KMS-11 (cell line): Measurements from ENCODE around the gene GUCA2B.

Experiments used
- H2AFZ ChIP-seq: fragments of 200-600 bp; sonication (generic); 2 replicates; pipeline ENCODE4 v1.6.1; 2016; ENCODE audit warnings: antibody characterized with exemption, mixed run types, low read depth
- H3K27ac ChIP-seq: fragments of 200-600 bp; sonication (generic); 2 replicates; pipeline ENCODE4 v1.6.1; 2016; ENCODE audit warnings: mild to moderate bottlenecking, mixed run types
- H3K27me3 ChIP-seq: fragments of 200-600 bp; sonication (generic); 2 replicates; pipeline ENCODE4 v1.6.1; 2017; ENCODE audit warnings: mild to moderate bottlenecking, low read depth, mixed run types, moderate library complexity; ENCODE audit not compliant: insufficient read depth
- H3K36me3 ChIP-seq: fragments of 200-600 bp; sonication (generic); 2 replicates; pipeline ENCODE4 v1.6.1; 2017; ENCODE audit warnings: mild to moderate bottlenecking, mixed run types; ENCODE audit not compliant: insufficient read depth
- H3K4me1 ChIP-seq: fragments of 200-600 bp; sonication (generic); 2 replicates; pipeline ENCODE4 v1.6.1; 2016; ENCODE audit warnings: mild to moderate bottlenecking, low read depth, mixed run types; ENCODE audit not compliant: poor library complexity, severe bottlenecking
- H3K4me2 ChIP-seq: fragments of 200-600 bp; sonication (generic); 2 replicates; pipeline ENCODE4 v1.7.0; 2016; ENCODE audit warnings: mild to moderate bottlenecking, mixed run types
- H3K4me3 ChIP-seq: fragments of 200-600 bp; sonication (generic); IDR thresholded peaks from 2 replicates; pipeline ENCODE4 v1.6.1; 2017; ENCODE audit warnings: low read depth, low read length, mixed read lengths; ENCODE audit not compliant: insufficient read depth
- H3K79me2 ChIP-seq: fragments of 200-600 bp; sonication (generic); 2 replicates; pipeline ENCODE4 v1.6.1; 2016; ENCODE audit warnings: low read depth, mixed run types; ENCODE audit not compliant: insufficient read depth
- H3K9ac ChIP-seq: fragments of 200-600 bp; sonication (generic); 2 replicates; pipeline ENCODE4 v1.6.1; 2016; ENCODE audit warnings: mild to moderate bottlenecking, mixed run types
- H4K20me1 ChIP-seq: fragments of 200-600 bp; sonication (generic); 2 replicates; pipeline ENCODE4 v1.6.1; 2016; ENCODE audit warnings: mild to moderate bottlenecking, mixed run types; ENCODE audit not compliant: insufficient read depth
- CTCF ChIP-seq: fragments of 200-600 bp; sonication (generic); conservative IDR thresholded peaks from 2 replicates; pipeline ENCODE4 v1.6.1; 2017; ENCODE audit warnings: low read depth, mild to moderate bottlenecking, antibody characterized with exemption, low read length, moderate library complexity, mixed read lengths

GUCA2B gene

GRCh38 chr1:42177541-42177981 lies 24.4 kb downstream of the GUCA2B start:
- Histone ChIP-seq H3K36me3 (no peaks in the 10 kb centered on the region), H3K27me3 (no peaks in the 10 kb centered on the region), H3K27ac (no peak overlapping the region), H3K4me1 (no peaks in the 10 kb centered on the region), H3K4me2 (no peak overlapping the region), H2AFZ (no peak overlapping the region), H3K9ac (no peak overlapping the region), H4K20me1 (no peaks in the 10 kb centered on the region), H3K4me3 (no peak overlapping the region), H3K79me2 (no peaks in the 10 kb centered on the region)
- no peak for TF ChIP-seq CTCF

- Histone ChIP-seq H4K20me1 (no peaks in the 10 kb centered on the region), H3K27me3 (no peaks in the 10 kb centered on the region), H3K4me1 (no peaks in the 10 kb centered on the region), H3K79me2 (no peaks in the 10 kb centered on the region), H3K9ac (no peak overlapping the region), H3K36me3 (no peaks in the 10 kb centered on the region), H2AFZ (no peak overlapping the region), H3K27ac (no peak overlapping the region), H3K4me2 (no peak overlapping the region), H3K4me3 (no peak overlapping the region)
- TF ChIP-seq CTCF, result no peak
Measured at GRCh38 chr1:42178249-42178648, 25.0 kb downstream of the GUCA2B start.

GRCh38 chr1:42179275-42179674 lies 26.1 kb downstream of the GUCA2B start:
- no peaks in the 10 kb centered on the region for H4K20me1 ChIP-seq
- no peaks in the 10 kb centered on the region for H3K27me3 ChIP-seq
- no peak for TF ChIP-seq CTCF
- no peak overlapping the region for H3K9ac ChIP-seq
- H3K36me3 ChIP-seq, result no peaks in the 10 kb centered on the region
- H2AFZ ChIP-seq, result no peak overlapping the region
- H3K4me2 ChIP-seq, result no peak overlapping the region
- no peaks in the 10 kb centered on the region for H3K79me2 ChIP-seq
- no peak overlapping the region for H3K27ac ChIP-seq
- no peak overlapping the region for H3K4me3 ChIP-seq
- no peaks in the 10 kb centered on the region for H3K4me1 ChIP-seq

DNA sequence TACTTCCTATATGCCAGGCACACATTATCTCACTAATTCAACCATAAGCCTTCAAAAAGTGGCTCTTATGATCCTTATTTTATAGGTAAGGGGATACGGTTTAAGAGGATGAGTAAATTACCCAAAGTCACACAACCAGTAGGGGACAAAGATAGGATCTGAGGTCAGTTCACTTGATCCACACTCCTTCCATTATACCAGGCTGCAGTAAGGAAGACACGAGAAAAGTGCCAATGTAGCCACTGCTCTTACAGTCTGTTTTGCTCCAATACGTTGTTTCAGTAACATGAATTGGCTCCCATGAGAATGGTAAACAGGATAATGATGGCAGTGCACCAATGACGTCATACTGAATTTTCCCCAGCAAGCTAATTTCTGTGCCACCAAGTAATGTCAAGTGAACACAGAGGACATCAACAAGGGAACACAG lies 26.7 kb downstream of the GUCA2B start:
- Histone ChIP-seq H4K20me1 (no peaks in the 10 kb centered on the region), H3K79me2 (no peaks in the 10 kb centered on the region), H3K4me1 (no peaks in the 10 kb centered on the region), H3K4me2 (no peak overlapping the region), H2AFZ (no peak overlapping the region), H3K27me3 (no peaks in the 10 kb centered on the region), H3K4me3 (no peak overlapping the region), H3K27ac (no peak overlapping the region), H3K9ac (no peak overlapping the region), H3K36me3 (no peaks in the 10 kb centered on the region)
- no peak for TF ChIP-seq CTCF
